Neural cell (in vitro differentiated cells): ENCODE results near the gene SAMD4A. TPM values are rescaled to one million over a fixed set of nuclear protein-coding genes. Genes with fewer than 3 reads are reported as not detected.

Experiments
- H2AFZ ChIP-seq: fragments of 200-600, 300-800 bp; sonication (generic), shearing (Covaris generic); 2 replicates; pipeline ENCODE4 v1.6.0; 2014; ENCODE audit warnings: low read depth, mild to moderate bottlenecking, antibody characterized with exemption, low read length, moderate library complexity
- H3F3A ChIP-seq: fragments of 200-600 bp; shearing (Covaris generic); 2 replicates; pipeline ENCODE4 v1.6.1; 2016; ENCODE audit warnings: mild to moderate bottlenecking, moderate library complexity, mixed read lengths, antibody characterized with exemption, low read length; ENCODE audit not compliant: insufficient read depth, poor library complexity, severe bottlenecking
- H3K27ac ChIP-seq: fragments of 200-600, 300-800 bp; sonication (generic), shearing (Covaris generic); 2 replicates; pipeline ENCODE4 v1.5.1; 2014; ENCODE audit warnings: mild to moderate bottlenecking, low read length, moderate library complexity
- H3K27me3 ChIP-seq: fragments of 300-800, 200-600 bp; sonication (generic), shearing (Covaris generic); 2 replicates; pipeline ENCODE4 v1.6.0; 2014; ENCODE audit warnings: mild to moderate bottlenecking, low read depth, low read length, moderate library complexity; ENCODE audit not compliant: insufficient read depth
- H3K36me3 ChIP-seq: fragments of 300-800, 200-600 bp; sonication (generic), shearing (Covaris generic); 2 replicates; pipeline ENCODE4 v1.5.1; 2014; ENCODE audit warnings: mild to moderate bottlenecking, antibody characterized with exemption, low read length, moderate library complexity; ENCODE audit not compliant: insufficient read depth
- H3K4me2 ChIP-seq: fragments of 300-800, 200-600 bp; sonication (generic), shearing (Covaris generic); 2 replicates; pipeline ENCODE4 v1.6.0; 2014; ENCODE audit warnings: mild to moderate bottlenecking, low read length
- H3K4me3 ChIP-seq: fragments of 300-800, 200-600 bp; sonication (generic), shearing (Covaris generic); 2 replicates; pipeline ENCODE4 v1.5.1; 2014; ENCODE audit warnings: mild to moderate bottlenecking, low read length, moderate library complexity
- H3K79me2 ChIP-seq: fragments of 200-600 bp; shearing (Covaris generic); replicated peaks from 2 replicates; pipeline ENCODE4 v1.6.0; 2014; ENCODE audit warnings: mild to moderate bottlenecking, low read length, moderate library complexity; ENCODE audit not compliant: insufficient read depth
- H3K9ac ChIP-seq: fragments of 300-800, 200-600 bp; sonication (generic), shearing (Covaris generic); 2 replicates; pipeline ENCODE4 v1.6.1; 2016; ENCODE audit warnings: mild to moderate bottlenecking, low read length, mixed read lengths
- H3K9me2 ChIP-seq: fragments of 200-600 bp; shearing (Covaris generic); 2 replicates; pipeline ENCODE4 v1.6.1; 2016; ENCODE audit warnings: mild to moderate bottlenecking, low read length, mixed read lengths; ENCODE audit not compliant: insufficient read depth
- H3K9me3 ChIP-seq: fragments of 200-600, 300-800 bp; sonication (generic), shearing (Covaris generic); 2 replicates; pipeline ENCODE4 v1.6.1; 2016; ENCODE audit warnings: mild to moderate bottlenecking, mixed run types, low read length, moderate library complexity, mixed read lengths
- H4K20me1 ChIP-seq: fragments of 200-600 bp; shearing (Covaris generic); 2 replicates; pipeline ENCODE4 v1.6.1; 2016; ENCODE audit warnings: mild to moderate bottlenecking, mixed run types; ENCODE audit not compliant: insufficient read depth
- CTCF ChIP-seq: fragments of 450-650 bp; IDR thresholded peaks from 2 replicates; pipeline ENCODE4 v1.5.1; 2014; ENCODE audit warnings: antibody characterized with exemption, mild to moderate bottlenecking, moderate library complexity; ENCODE audit not compliant: poor library complexity, severe bottlenecking
- EP300 ChIP-seq: fragments of 450-650 bp; conservative IDR thresholded peaks from 2 replicates; pipeline ENCODE4 v1.6.1; 2014; ENCODE audit warnings: antibody characterized with exemption, mild to moderate bottlenecking, moderate library complexity; ENCODE audit not compliant: poor library complexity, severe bottlenecking
- EZH2 ChIP-seq: fragments of 200-600, 300-800 bp; shearing (Covaris generic), sonication (generic); IDR thresholded peaks from 2 replicates; pipeline ENCODE4 v1.6.1; 2014; ENCODE audit warnings: antibody characterized with exemption, low read length, borderline replicate concordance, mild to moderate bottlenecking; ENCODE audit not compliant: insufficient read depth, poor library complexity, severe bottlenecking
- MXI1 ChIP-seq: fragments of 450-650 bp; conservative IDR thresholded peaks from 2 replicates; pipeline ENCODE4 v1.6.1; 2014; ENCODE audit warnings: antibody characterized with exemption, mild to moderate bottlenecking; ENCODE audit not compliant: poor library complexity, severe bottlenecking
- POLR2AphosphoS5 ChIP-seq: IDR thresholded peaks from 2 replicates; pipeline ENCODE4 v1.6.1; 2012
- RAD21 ChIP-seq: fragments of 450-650 bp; conservative IDR thresholded peaks from 2 replicates; pipeline ENCODE4 v1.6.1; 2014; ENCODE audit warnings: antibody characterized with exemption, mild to moderate bottlenecking, moderate library complexity
- REST ChIP-seq: IDR thresholded peaks from 2 replicates; pipeline ENCODE4 v1.6.1; 2012; ENCODE audit warnings: borderline replicate concordance
- SMC3 ChIP-seq: fragments of 450-650 bp; conservative IDR thresholded peaks from 2 replicates; pipeline ENCODE4 v1.6.1; 2014; ENCODE audit warnings: antibody characterized with exemption, mild to moderate bottlenecking, moderate library complexity; ENCODE audit not compliant: poor library complexity
- TAF1 ChIP-seq: IDR thresholded peaks from 2 replicates; pipeline ENCODE4 v1.6.1; 2012; ENCODE audit warnings: low read depth
- polyA plus RNA-seq: library from polyadenylated mRNA; depleted of rRNA; stranded (reverse); fragments of >200 nt; gene quantifications from 2 replicates; pipeline ENCODE4 v1.2.3, GENCODE V29; 2014

Gene SAMD4A
- polyA plus RNA-seq, 1 donor from 2014 or later = 1.0 TPM

- Histone ChIP-seq H3K27ac (no peak overlapping the region), H3K27me3 (no peaks in the 10 kb centered on the region), H3K9me3 (no peaks in the 10 kb centered on the region), H3F3A (no peaks in the 10 kb centered on the region), H3K4me3 (no peak overlapping the region), H3K9ac (no peak overlapping the region), H4K20me1 (no peaks in the 10 kb centered on the region), H2AFZ (no peak overlapping the region), H3K9me2 (no peaks in the 10 kb centered on the region), H3K4me2 (no peak overlapping the region), H3K79me2 (no peaks in the 10 kb centered on the region), H3K36me3 (no peaks in the 10 kb centered on the region)
- TF ChIP-seq REST (no peak), POLR2AphosphoS5 (no peak), SMC3 (no peak), CTCF (no peak), EP300 (no peak), TAF1 (no peak), RAD21 (no peak), MXI1 (no peak), EZH2 (no peak)
These were observed 19.3 kb upstream of the SAMD4A start for GRCh38 chr14:54547583-54547982.

- Histone ChIP-seq H3K4me2 (no peak overlapping the region), H4K20me1 (no peaks in the 10 kb centered on the region), H3K9me3 (no peaks in the 10 kb centered on the region), H3K9ac (no peak overlapping the region), H3K4me3 (no peak overlapping the region), H3K79me2 (no peaks in the 10 kb centered on the region), H3K36me3 (no peaks in the 10 kb centered on the region), H3K9me2 (no peaks in the 10 kb centered on the region), H3K27ac (no peak overlapping the region), H3F3A (no peaks in the 10 kb centered on the region), H3K27me3 (no peaks in the 10 kb centered on the region), H2AFZ (no peak overlapping the region)
- TF ChIP-seq CTCF = no peak
- no peak for TF ChIP-seq SMC3
- TF ChIP-seq MXI1 = no peak
- no peak for TF ChIP-seq TAF1
- TF ChIP-seq RAD21 = no peak
- no peak for TF ChIP-seq REST
- no peak for TF ChIP-seq EP300
- TF ChIP-seq POLR2AphosphoS5 = no peak
- no peak for TF ChIP-seq EZH2
These were observed 18.4 kb upstream of the SAMD4A start for GRCh38 chr14:54548491-54548890.
